Measurements from ENCODE around the gene PCSK6. TPM values are rescaled to one million over a fixed set of nuclear protein-coding genes. Genes with fewer than 3 reads are reported as not detected.
"Not testable (repeated sequence)": the region's sequence is repeated elsewhere in the genome, so short reads cannot be mapped to it uniquely, and the experiment has no call there.

PCSK6 gene
- total RNA-seq, 1 donor from 2014 or later: 1.3 TPM

DNA sequence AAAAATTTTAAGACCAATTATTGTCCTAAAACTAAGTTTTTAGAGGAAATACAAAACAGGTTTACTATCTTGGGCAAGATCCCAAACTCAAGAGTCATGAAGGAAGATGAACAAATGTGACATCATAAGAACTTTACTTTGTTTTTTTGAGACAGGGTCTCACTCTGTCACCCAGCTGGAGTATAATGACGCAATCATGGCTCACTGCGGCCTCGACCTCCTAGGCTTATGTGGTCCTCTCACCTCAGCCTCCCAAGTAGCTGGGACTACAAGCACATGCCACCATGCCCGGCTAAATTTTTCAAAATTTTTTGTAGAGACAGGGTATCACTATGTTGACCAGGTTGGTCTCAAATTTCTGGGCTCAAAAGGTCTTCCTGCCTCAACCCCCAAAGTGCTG lies 69.3 kb downstream of the PCSK6 start:
- H3K4me2 ChIP-seq (ENCODE audit: low read length): no peak overlapping the region
- H3K36me3 ChIP-seq (ENCODE audit: insufficient read depth, low read length): no peaks in the 10 kb centered on the region
- no peaks in the 10 kb centered on the region for H3K4me1 Mint-ChIP-seq (ENCODE audit: low read depth, unreplicated experiment)
- H3K27me3 ChIP-seq (ENCODE audit: insufficient read depth, low read length): no peaks in the 10 kb centered on the region
- no peak overlapping the region for H3K9ac ChIP-seq (ENCODE audit: low read length)
- H2AFZ ChIP-seq (ENCODE audit: low read depth, low read length): no peak overlapping the region
- no peak overlapping the region for H3K27ac Mint-ChIP-seq (ENCODE audit: unreplicated experiment)
- no peaks in the 10 kb centered on the region for H3K9me3 ChIP-seq (ENCODE audit: insufficient read depth, low read depth, low read length)
- no peaks in the 10 kb centered on the region for H3K36me3 Mint-ChIP-seq (ENCODE audit: low read depth, unreplicated experiment)
- no peaks in the 10 kb centered on the region for H4K20me1 ChIP-seq (ENCODE audit: insufficient read depth, low read length)
- peaks cover 5% of the 10 kb centered on the region for H3K27me3 Mint-ChIP-seq (ENCODE audit: low read depth, unreplicated experiment)
- FAIRE-seq: no peak
- no peak for TF ChIP-seq EZH2 (IDR thresholded peaks at IDR 0.05; ENCODE audit: insufficient read depth, low read length)
- TF ChIP-seq, protein P1, sequence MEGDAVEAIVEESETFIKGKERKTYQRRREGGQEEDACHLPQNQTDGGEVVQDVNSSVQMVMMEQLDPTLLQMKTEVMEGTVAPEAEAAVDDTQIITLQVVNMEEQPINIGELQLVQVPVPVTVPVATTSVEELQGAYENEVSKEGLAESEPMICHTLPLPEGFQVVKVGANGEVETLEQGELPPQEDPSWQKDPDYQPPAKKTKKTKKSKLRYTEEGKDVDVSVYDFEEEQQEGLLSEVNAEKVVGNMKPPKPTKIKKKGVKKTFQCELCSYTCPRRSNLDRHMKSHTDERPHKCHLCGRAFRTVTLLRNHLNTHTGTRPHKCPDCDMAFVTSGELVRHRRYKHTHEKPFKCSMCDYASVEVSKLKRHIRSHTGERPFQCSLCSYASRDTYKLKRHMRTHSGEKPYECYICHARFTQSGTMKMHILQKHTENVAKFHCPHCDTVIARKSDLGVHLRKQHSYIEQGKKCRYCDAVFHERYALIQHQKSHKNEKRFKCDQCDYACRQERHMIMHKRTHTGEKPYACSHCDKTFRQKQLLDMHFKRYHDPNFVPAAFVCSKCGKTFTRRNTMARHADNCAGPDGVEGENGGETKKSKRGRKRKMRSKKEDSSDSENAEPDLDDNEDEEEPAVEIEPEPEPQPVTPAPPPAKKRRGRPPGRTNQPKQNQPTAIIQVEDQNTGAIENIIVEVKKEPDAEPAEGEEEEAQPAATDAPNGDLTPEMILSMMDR (IDR thresholded peaks at IDR 0.05; ENCODE audit: insufficient read depth, low read depth, low read length): no peak
- H3K4me3 Mint-ChIP-seq (ENCODE audit: unreplicated experiment): no peak overlapping the region
- H3K27ac ChIP-seq (ENCODE audit: low read depth, low read length): no peak overlapping the region
- DNase-seq (ENCODE audit: low read depth): no peak
- no peaks in the 10 kb centered on the region for H3K4me1 ChIP-seq (ENCODE audit: insufficient read depth, low read length)
- no peaks in the 10 kb centered on the region for H3K9me3 Mint-ChIP-seq (ENCODE audit: unreplicated experiment)
- H3K4me3 ChIP-seq (ENCODE audit: insufficient read depth, low read depth, low read length): no peak overlapping the region
- H3K79me2 ChIP-seq (ENCODE audit: insufficient read depth, low read length): no peaks in the 10 kb centered on the region

DNA sequence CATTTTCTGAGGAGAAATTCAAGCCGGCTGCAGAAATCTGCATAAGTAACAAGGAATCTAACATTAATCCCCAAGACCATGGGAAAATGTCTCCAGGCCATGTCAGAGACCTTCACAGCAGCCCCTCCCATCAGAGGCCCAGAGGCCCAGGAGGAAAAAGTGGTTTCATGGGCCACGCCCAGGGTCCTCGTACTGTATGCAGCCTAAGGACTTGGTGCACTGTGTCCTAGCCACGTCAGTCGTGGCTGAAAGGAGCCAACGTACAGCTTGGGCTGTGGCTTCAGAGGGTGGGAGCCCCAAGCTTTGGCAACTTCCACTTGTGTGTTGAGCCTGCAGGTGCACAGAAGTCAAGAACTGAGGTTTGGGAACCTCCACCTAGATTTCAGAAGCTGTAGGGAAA lies 73.0 kb downstream of the PCSK6 start:
- H3K9ac ChIP-seq (ENCODE audit: low read length); H3K4me2 ChIP-seq (ENCODE audit: low read length); H3K9me3 Mint-ChIP-seq (ENCODE audit: unreplicated experiment); H3K79me2 ChIP-seq (ENCODE audit: insufficient read depth, low read length); H3K27ac Mint-ChIP-seq (ENCODE audit: unreplicated experiment); H3K36me3 Mint-ChIP-seq (ENCODE audit: low read depth, unreplicated experiment); H3K36me3 ChIP-seq (ENCODE audit: insufficient read depth, low read length); H3K9me3 ChIP-seq (ENCODE audit: insufficient read depth, low read depth, low read length); H3K27me3 Mint-ChIP-seq (ENCODE audit: low read depth, unreplicated experiment); H3K4me3 ChIP-seq (ENCODE audit: insufficient read depth, low read depth, low read length); H2AFZ ChIP-seq (ENCODE audit: low read depth, low read length); H3K4me1 Mint-ChIP-seq (ENCODE audit: low read depth, unreplicated experiment); H3K4me3 Mint-ChIP-seq (ENCODE audit: unreplicated experiment); FAIRE-seq; DNase-seq (ENCODE audit: low read depth); H3K27me3 ChIP-seq (ENCODE audit: insufficient read depth, low read length); H3K27ac ChIP-seq (ENCODE audit: low read depth, low read length); H3K4me1 ChIP-seq (ENCODE audit: insufficient read depth, low read length); H4K20me1 ChIP-seq (ENCODE audit: insufficient read depth, low read length): not testable (repeated sequence)

DNA sequence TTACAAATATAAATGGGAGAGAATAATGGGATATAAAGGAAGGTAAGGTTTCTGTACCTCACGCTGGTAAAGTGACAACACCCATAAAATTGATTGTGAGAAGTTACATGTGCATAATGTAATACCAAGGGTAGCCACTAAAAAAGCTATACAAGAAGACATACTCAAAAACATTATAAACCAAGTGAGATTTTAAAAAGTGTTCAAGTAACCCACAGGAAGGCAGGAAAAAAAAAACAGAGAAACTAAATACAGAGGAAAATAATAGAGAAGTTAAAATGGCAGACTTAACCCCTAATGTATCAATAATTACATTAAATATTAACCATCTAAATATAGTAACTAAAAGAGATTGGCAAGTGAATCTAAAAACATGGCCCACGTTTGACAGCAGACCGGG lies 76.3 kb downstream of the PCSK6 start:
- no peak overlapping the region for H3K4me3 Mint-ChIP-seq (ENCODE audit: unreplicated experiment)
- H3K4me1 ChIP-seq (ENCODE audit: insufficient read depth, low read length): no peaks in the 10 kb centered on the region
- H3K79me2 ChIP-seq (ENCODE audit: insufficient read depth, low read length): no peaks in the 10 kb centered on the region
- no peak for FAIRE-seq
- no peaks in the 10 kb centered on the region for H3K4me1 Mint-ChIP-seq (ENCODE audit: low read depth, unreplicated experiment)
- H3K27me3 Mint-ChIP-seq (ENCODE audit: low read depth, unreplicated experiment): peaks cover 9% of the 10 kb centered on the region
- no peak for DNase-seq (ENCODE audit: low read depth)
- no peak overlapping the region for H2AFZ ChIP-seq (ENCODE audit: low read depth, low read length)
- no peak overlapping the region for H3K4me3 ChIP-seq (ENCODE audit: insufficient read depth, low read depth, low read length)
- no peaks in the 10 kb centered on the region for H3K36me3 Mint-ChIP-seq (ENCODE audit: low read depth, unreplicated experiment)
- H3K4me2 ChIP-seq (ENCODE audit: low read length): no peak overlapping the region
- H3K27ac Mint-ChIP-seq (ENCODE audit: unreplicated experiment): no peak overlapping the region
- no peaks in the 10 kb centered on the region for H4K20me1 ChIP-seq (ENCODE audit: insufficient read depth, low read length)
- no peak overlapping the region for H3K27ac ChIP-seq (ENCODE audit: low read depth, low read length)
- no peaks in the 10 kb centered on the region for H3K36me3 ChIP-seq (ENCODE audit: insufficient read depth, low read length)
- no peaks in the 10 kb centered on the region for H3K9me3 ChIP-seq (ENCODE audit: insufficient read depth, low read depth, low read length)
- no peak overlapping the region for H3K9ac ChIP-seq (ENCODE audit: low read length)
- H3K9me3 Mint-ChIP-seq (ENCODE audit: unreplicated experiment): no peaks in the 10 kb centered on the region
- no peaks in the 10 kb centered on the region for H3K27me3 ChIP-seq (ENCODE audit: insufficient read depth, low read length)
- TF ChIP-seq, protein P1 (IDR thresholded peaks at IDR 0.05; ENCODE audit: insufficient read depth, low read depth, low read length): no peak
- TF ChIP-seq EZH2 (IDR thresholded peaks at IDR 0.05; ENCODE audit: insufficient read depth, low read length): no peak
